HEK293 (cell line): ENCODE data around the gene MDH1B.

Experiments
- CTCF ChIA-PET: fragments of 350-600 bp; formaldehyde crosslinking; extraction: SDS; loops from one replicate; lab custom pipeline; 2021; ENCODE audit warnings: antibody characterized with exemption; lab: Yijun Ruan, JAX
- POLR2A ChIA-PET: fragments of 300-600 bp; formaldehyde crosslinking; extraction: SDS; loops from one replicate; lab custom pipeline; 2020; ENCODE audit warnings: antibody characterized with exemption, inconsistent platforms; lab: Yijun Ruan, JAX
- H3K27ac ChIP-seq: fragments of 200-500 bp; sonication (Bioruptor generic); 2 replicates; pipeline ENCODE4 v1.5.1; 2014; ENCODE audit warnings: low read depth, low read length, control low read depth, inconsistent platforms; ENCODE audit errors: extremely low read depth
- H3K36me3 ChIP-seq, 2 experiments: fragments of 200-500 bp in 1 of 2; sonication (Bioruptor generic) in 1 of 2; 1 replicate in 1 of 2; 2 replicates in 1 of 2; pipeline ENCODE4 v1.5.1; 2014 to 2017; ENCODE audit warnings: inconsistent platforms in 2 of 2, low read length in 2 of 2; ENCODE audit not compliant: control insufficient read depth in 2 of 2, insufficient read depth in 1 of 2
- H3K4me1 ChIP-seq: fragments of 200-500 bp; sonication (Bioruptor generic); 2 replicates; pipeline ENCODE4 v1.5.1; 2014; ENCODE audit warnings: mild to moderate bottlenecking, low read length, inconsistent platforms; ENCODE audit not compliant: control insufficient read depth, insufficient read depth
- H3K4me3 ChIP-seq: 2 replicates; pipeline ENCODE4 v1.5.1; 2011; ENCODE audit warnings: low read depth, mild to moderate bottlenecking, control low read depth, low read length, moderate library complexity
- H3K9me3 ChIP-seq: fragments of 200-500 bp; sonication (Bioruptor generic); 2 replicates; pipeline ENCODE4 v1.5.1; 2014; ENCODE audit warnings: low read depth, low read length, inconsistent platforms; ENCODE audit not compliant: control insufficient read depth, insufficient read depth
- GLI2 ChIP-seq: fragments of 450-650 bp; formaldehyde crosslinking; IDR thresholded peaks from 2 replicates; pipeline ENCODE4; 2017; ENCODE audit warnings: missing biosample characterization, missing genetic modification characterization, low read depth, borderline replicate concordance
- ZNF157 ChIP-seq: fragments of 450-650 bp; formaldehyde crosslinking; IDR thresholded peaks from 2 replicates; pipeline ENCODE4 v1.5.1; 2016; ENCODE audit warnings: missing biosample characterization, missing genetic modification characterization
- ZNF2 ChIP-seq: fragments of 450-650 bp; formaldehyde crosslinking; IDR thresholded peaks from 2 replicates; pipeline ENCODE4 v1.5.1; 2016; ENCODE audit warnings: missing biosample characterization, missing genetic modification characterization
- ZNF324 ChIP-seq: fragments of 450-650 bp; formaldehyde crosslinking; IDR thresholded peaks from 2 replicates; pipeline ENCODE4 v1.5.1; 2016; ENCODE audit warnings: missing biosample characterization, missing genetic modification characterization
- ZNF350 ChIP-seq: fragments of 450-650 bp; formaldehyde crosslinking; IDR thresholded peaks from 2 replicates; pipeline ENCODE4 v1.5.0; 2017; ENCODE audit warnings: missing biosample characterization, mild to moderate bottlenecking, missing genetic modification characterization
- ZNF404 ChIP-seq: fragments of 450-650 bp; formaldehyde crosslinking; IDR thresholded peaks from 2 replicates; pipeline ENCODE4 v1.5.1; 2017; ENCODE audit warnings: missing biosample characterization, missing genetic modification characterization
- ZNF521 ChIP-seq: fragments of 450-650 bp; formaldehyde crosslinking; IDR thresholded peaks from 2 replicates; pipeline ENCODE4 v1.5.1; 2017; ENCODE audit warnings: missing biosample characterization, mild to moderate bottlenecking, missing genetic modification characterization
- ZNF610 ChIP-seq: fragments of 450-650 bp; formaldehyde crosslinking; IDR thresholded peaks from 2 replicates; pipeline ENCODE4 v1.5.1; 2016; ENCODE audit warnings: missing biosample characterization, missing genetic modification characterization, borderline replicate concordance
- ZNF626 ChIP-seq: fragments of 450-650 bp; sonication (Bioruptor Pico); formaldehyde crosslinking; IDR thresholded peaks from 2 replicates; pipeline ENCODE4 v1.5.1; 2018; ENCODE audit warnings: missing biosample characterization, missing genetic modification characterization, inconsistent platforms
- ZNF707 ChIP-seq: fragments of 450-650 bp; formaldehyde crosslinking; IDR thresholded peaks from 2 replicates; pipeline ENCODE4 v1.5.1; 2016; ENCODE audit warnings: missing biosample characterization, missing genetic modification characterization
- ZNF747 ChIP-seq: fragments of 450-650 bp; formaldehyde crosslinking; IDR thresholded peaks from 2 replicates; pipeline ENCODE4 v1.5.1; 2016; ENCODE audit warnings: missing biosample characterization, missing genetic modification characterization
- ZNF76 ChIP-seq: fragments of 450-650 bp; formaldehyde crosslinking; IDR thresholded peaks from 2 replicates; pipeline ENCODE4; 2016; ENCODE audit warnings: low read depth, missing biosample characterization, missing genetic modification characterization, borderline replicate concordance
- ZSCAN16 ChIP-seq: fragments of 450-650 bp; formaldehyde crosslinking; IDR thresholded peaks from 2 replicates; pipeline ENCODE4 v1.5.1; 2016; ENCODE audit warnings: missing biosample characterization, missing genetic modification characterization
- TF ChIP-seq, protein P1 (sequence below): fragments of 450-650 bp; formaldehyde crosslinking; IDR thresholded peaks from 2 replicates; pipeline ENCODE4 v1.5.1; 2016; ENCODE audit warnings: missing biosample characterization, missing genetic modification characterization
- TF ChIP-seq, protein P2 (sequence below): fragments of 450-650 bp; formaldehyde crosslinking; conservative IDR thresholded peaks from 2 replicates; pipeline ENCODE4 v1.5.1; 2016; ENCODE audit warnings: low read depth, missing biosample characterization, missing genetic modification characterization
- TF ChIP-seq, protein P3 (sequence below): fragments of 450-650 bp; formaldehyde crosslinking; IDR thresholded peaks from 2 replicates; pipeline ENCODE4 v1.5.1; 2016; ENCODE audit warnings: missing biosample characterization, missing genetic modification characterization

The MDH1B gene

DNA sequence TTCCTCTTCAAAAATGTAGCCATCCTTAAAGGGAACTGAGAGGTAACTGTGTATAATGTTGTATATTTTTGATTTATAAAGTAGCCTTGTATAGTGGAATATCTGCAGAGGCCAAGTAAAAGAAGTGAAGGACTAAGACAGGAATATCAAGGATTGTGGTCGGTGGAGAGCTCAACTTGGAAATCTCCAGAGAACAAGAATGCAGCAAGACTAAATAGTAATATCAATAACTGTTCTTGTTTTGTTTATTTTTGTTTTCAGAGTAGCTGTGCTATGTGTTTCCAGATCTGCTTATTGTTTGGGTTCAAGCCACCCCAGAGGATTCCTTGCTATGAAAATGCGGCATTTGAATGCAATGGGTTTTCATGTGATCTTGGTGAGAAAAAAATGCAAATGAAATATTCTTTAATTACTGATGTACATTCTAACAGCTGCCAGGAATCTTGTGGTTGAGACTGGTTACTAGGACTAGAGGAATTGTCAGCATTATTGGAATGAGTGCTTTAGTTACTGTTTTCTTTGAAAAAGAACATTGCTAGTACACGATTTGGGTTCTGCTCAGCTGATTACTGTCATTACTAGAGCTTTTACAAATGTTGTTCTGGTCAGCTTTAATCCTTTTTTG is 25.3 kb upstream of the MDH1B start (continued):
- TF ChIP-seq, protein P1, sequence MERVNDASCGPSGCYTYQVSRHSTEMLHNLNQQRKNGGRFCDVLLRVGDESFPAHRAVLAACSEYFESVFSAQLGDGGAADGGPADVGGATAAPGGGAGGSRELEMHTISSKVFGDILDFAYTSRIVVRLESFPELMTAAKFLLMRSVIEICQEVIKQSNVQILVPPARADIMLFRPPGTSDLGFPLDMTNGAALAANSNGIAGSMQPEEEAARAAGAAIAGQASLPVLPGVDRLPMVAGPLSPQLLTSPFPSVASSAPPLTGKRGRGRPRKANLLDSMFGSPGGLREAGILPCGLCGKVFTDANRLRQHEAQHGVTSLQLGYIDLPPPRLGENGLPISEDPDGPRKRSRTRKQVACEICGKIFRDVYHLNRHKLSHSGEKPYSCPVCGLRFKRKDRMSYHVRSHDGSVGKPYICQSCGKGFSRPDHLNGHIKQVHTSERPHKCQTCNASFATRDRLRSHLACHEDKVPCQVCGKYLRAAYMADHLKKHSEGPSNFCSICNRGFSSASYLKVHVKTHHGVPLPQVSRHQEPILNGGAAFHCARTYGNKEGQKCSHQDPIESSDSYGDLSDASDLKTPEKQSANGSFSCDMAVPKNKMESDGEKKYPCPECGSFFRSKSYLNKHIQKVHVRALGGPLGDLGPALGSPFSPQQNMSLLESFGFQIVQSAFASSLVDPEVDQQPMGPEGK (tag by site-specific recombination): no peak
- no peak for TF ChIP-seq ZNF610 (tag by site-specific recombination)
- TF ChIP-seq, protein P2, sequence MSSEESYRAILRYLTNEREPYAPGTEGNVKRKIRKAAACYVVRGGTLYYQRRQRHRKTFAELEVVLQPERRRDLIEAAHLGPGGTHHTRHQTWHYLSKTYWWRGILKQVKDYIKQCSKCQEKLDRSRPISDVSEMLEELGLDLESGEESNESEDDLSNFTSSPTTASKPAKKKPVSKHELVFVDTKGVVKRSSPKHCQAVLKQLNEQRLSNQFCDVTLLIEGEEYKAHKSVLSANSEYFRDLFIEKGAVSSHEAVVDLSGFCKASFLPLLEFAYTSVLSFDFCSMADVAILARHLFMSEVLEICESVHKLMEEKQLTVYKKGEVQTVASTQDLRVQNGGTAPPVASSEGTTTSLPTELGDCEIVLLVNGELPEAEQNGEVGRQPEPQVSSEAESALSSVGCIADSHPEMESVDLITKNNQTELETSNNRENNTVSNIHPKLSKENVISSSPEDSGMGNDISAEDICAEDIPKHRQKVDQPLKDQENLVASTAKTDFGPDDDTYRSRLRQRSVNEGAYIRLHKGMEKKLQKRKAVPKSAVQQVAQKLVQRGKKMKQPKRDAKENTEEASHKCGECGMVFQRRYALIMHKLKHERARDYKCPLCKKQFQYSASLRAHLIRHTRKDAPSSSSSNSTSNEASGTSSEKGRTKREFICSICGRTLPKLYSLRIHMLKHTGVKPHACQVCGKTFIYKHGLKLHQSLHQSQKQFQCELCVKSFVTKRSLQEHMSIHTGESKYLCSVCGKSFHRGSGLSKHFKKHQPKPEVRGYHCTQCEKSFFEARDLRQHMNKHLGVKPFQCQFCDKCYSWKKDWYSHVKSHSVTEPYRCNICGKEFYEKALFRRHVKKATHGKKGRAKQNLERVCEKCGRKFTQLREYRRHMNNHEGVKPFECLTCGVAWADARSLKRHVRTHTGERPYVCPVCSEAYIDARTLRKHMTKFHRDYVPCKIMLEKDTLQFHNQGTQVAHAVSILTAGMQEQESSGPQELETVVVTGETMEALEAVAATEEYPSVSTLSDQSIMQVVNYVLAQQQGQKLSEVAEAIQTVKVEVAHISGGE (tag by site-specific recombination): no peak
- TF ChIP-seq, protein P3, sequence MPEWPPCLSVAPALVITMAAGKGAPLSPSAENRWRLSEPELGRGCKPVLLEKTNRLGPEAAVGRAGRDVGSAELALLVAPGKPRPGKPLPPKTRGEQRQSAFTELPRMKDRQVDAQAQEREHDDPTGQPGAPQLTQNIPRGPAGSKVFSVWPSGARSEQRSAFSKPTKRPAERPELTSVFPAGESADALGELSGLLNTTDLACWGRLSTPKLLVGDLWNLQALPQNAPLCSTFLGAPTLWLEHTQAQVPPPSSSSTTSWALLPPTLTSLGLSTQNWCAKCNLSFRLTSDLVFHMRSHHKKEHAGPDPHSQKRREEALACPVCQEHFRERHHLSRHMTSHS (tag by site-specific recombination): no peak
- no peak for TF ChIP-seq ZNF707 (tag by site-specific recombination)
- TF ChIP-seq ZNF404 (tag by site-specific recombination): no peak
- TF ChIP-seq ZNF521 (tag by site-specific recombination): no peak
- TF ChIP-seq ZNF747 (tag by site-specific recombination): no peak
- TF ChIP-seq ZNF324 (tag by site-specific recombination): no peak
- no peak for TF ChIP-seq ZNF626
- TF ChIP-seq ZNF2: no peak
- no peak for TF ChIP-seq ZSCAN16 (tag by site-specific recombination)

DNA sequence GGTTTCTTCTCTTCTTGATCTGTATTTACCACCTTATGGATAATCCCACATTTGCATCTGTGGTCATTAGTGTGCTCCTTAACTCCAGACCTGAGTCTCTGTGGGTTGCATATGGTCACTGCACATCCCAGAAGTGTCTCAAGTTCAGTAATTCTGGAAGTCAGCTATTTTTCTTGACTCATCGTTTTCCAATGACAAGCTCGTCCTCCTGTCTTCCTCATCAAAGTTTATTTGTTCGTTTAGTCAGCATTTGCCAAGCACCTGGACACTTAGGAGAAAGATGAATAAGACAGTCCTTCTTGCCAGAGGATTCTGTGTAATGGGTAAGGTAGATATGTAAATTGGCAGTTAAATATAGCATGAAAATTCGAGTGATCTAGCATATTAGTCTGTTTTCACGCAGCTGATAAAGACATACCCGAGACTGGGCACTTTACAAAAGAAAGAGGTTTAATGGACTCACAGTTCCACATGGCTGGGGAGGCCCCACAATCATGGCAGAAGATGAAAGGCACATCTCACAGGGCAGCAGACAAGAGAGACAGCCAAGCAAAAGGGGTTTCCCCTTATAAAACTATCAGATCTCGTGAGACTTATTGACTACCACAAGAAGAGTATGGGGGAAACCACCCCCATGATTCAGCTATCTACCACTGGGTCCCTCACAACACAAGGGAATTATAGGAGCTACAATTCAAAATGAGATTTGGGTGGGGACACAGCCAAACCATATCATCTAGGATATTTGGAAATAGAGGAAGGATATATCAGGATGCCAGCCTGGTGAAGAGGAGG is 19.6 kb upstream of the MDH1B start:
- H3K9me3 ChIP-seq: no peaks in the 10 kb centered on the region
- POLR2A ChIA-PET: no interaction called here
- H3K4me1 ChIP-seq: no peaks in the 10 kb centered on the region
- CTCF ChIA-PET: interaction anchor here (0.8 to 1.5 kb wide), 5 partner anchors 9 to 228 kb away, joined by 3 to 5 read pairs (median 4); no protein-coding TSS in a partner anchor
- H3K27ac ChIP-seq: no peak overlapping the region
- peaks cover 23 to 89% of the 10 kb centered on the region in 2 experiments for H3K36me3 ChIP-seq
- TF ChIP-seq ZNF76 (no peak), ZNF157 (tag by site-specific recombination) (no peak)
- no peak overlapping the region for H3K4me3 ChIP-seq

DNA sequence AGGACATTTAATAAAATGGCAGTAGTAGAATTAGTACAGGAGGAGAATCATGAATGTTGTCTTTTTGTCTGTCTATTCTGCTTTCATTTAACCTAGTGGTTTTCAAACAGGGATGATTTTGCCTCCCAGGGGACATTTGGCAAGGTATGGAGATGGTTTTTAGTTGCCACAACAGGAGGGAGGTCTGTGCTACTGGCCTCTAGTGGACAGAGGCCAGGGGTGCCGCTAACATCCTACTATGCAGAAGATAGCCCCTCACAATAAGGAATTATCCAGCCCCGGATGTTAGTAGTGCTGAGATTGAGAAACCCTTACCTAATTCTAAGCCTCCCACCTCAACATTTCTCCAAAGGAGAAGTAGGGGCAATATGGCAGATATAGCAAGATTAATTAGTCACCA is 18.6 kb upstream of the MDH1B start:
- POLR2A ChIA-PET: no interaction called here
- CTCF ChIA-PET: interaction anchor here (0.7 to 3.2 kb wide), 6 partner anchors 12 to 390 kb away, joined by 3 to 15 read pairs (median 4); no protein-coding TSS in a partner anchor

More for the DNA sequence above, 18.6 kb upstream of the MDH1B start:
- no peak overlapping the region for H3K4me3 ChIP-seq
- no peaks in the 10 kb centered on the region for H3K4me1 ChIP-seq
- H3K27ac ChIP-seq: no peak overlapping the region
- TF ChIP-seq ZNF350 (no peak), GLI2 (tag by site-specific recombination) (no peak), ZNF707 (tag by site-specific recombination) (no peak)
- H3K36me3 ChIP-seq: peaks cover 23 to 89% of the 10 kb centered on the region in 2 experiments
- H3K9me3 ChIP-seq: no peaks in the 10 kb centered on the region
